Measurements from ENCODE around the gene RPL10.

Gene RPL10

GRCh38 chrX:154403858-154404257 is 5.7 kb downstream of the RPL10 start:
- TF ChIP-seq CTCF (IDR thresholded peaks at IDR 0.05; ENCODE audit: low read depth, low read length) (no peak), EZH2phosphoT487 (IDR thresholded peaks at IDR 0.05; ENCODE audit: low read depth) (no peak)
- H3K79me2 ChIP-seq (ENCODE audit: low read length) = peaks cover 12% of the 10 kb centered on the region
- H3K9ac ChIP-seq (ENCODE audit: low read length) = no peak overlapping the region
- H3K27ac ChIP-seq (ENCODE audit: low read length) = no peak overlapping the region
- H3K9me3 ChIP-seq (ENCODE audit: insufficient read depth, low read length) = no peaks in the 10 kb centered on the region
- H3K4me2 ChIP-seq (ENCODE audit: low read length) = no peak overlapping the region
- H3K36me3 ChIP-seq (replicated peaks; ENCODE audit: low read depth, low read length) = peaks cover 21% of the 10 kb centered on the region
- H3K4me1 ChIP-seq (ENCODE audit: low read length) = peaks cover 11% of the 10 kb centered on the region
- peaks cover 11% of the 10 kb centered on the region; the same call in 1 of the 2 replicates for H4K20me1 ChIP-seq (ENCODE audit: insufficient read depth, low read length)
- no peaks in the 10 kb centered on the region for H3K27me3 ChIP-seq (ENCODE audit: low read depth, low read length)
- H2AFZ ChIP-seq (ENCODE audit: low read depth, low read length) = no peak overlapping the region
- no peak overlapping the region for H3K4me3 ChIP-seq (ENCODE audit: low read length)

- Histone ChIP-seq H3K9ac (ENCODE audit: low read length) (no peak overlapping the region), H4K20me1 (ENCODE audit: insufficient read depth, low read length) (peaks cover 11% of the 10 kb centered on the region; the same call in 1 of the 2 replicates), H3K4me3 (ENCODE audit: low read length) (no peak overlapping the region), H3K4me2 (ENCODE audit: low read length) (no peak overlapping the region), H3K27me3 (ENCODE audit: low read depth, low read length) (no peaks in the 10 kb centered on the region), H3K79me2 (ENCODE audit: low read length) (peaks cover 4% of the 10 kb centered on the region), H2AFZ (ENCODE audit: low read depth, low read length) (no peak overlapping the region), H3K9me3 (ENCODE audit: insufficient read depth, low read length) (no peaks in the 10 kb centered on the region), H3K27ac (ENCODE audit: low read length) (no peak overlapping the region), H3K36me3 (replicated peaks; ENCODE audit: low read depth, low read length) (peaks cover 16% of the 10 kb centered on the region), H3K4me1 (ENCODE audit: low read length) (peaks cover 3% of the 10 kb centered on the region)
- TF ChIP-seq CTCF (IDR thresholded peaks at IDR 0.05; ENCODE audit: low read depth, low read length) = no peak
- TF ChIP-seq EZH2phosphoT487 (IDR thresholded peaks at IDR 0.05; ENCODE audit: low read depth) = no peak
These were observed 6.5 kb downstream of the RPL10 start for GRCh38 chrX:154404625-154405192.

GRCh38 chrX:154408659-154409221 is 10.6 kb downstream of the RPL10 start:
- Histone ChIP-seq H2AFZ (ENCODE audit: low read depth, low read length) (no peak overlapping the region), H3K4me1 (ENCODE audit: low read length) (peaks cover 9% of the 10 kb centered on the region), H3K9me3 (ENCODE audit: insufficient read depth, low read length) (no peaks in the 10 kb centered on the region), H3K4me2 (ENCODE audit: low read length) (no peak overlapping the region), H3K9ac (ENCODE audit: low read length) (no peak overlapping the region), H4K20me1 (ENCODE audit: insufficient read depth, low read length) (no peaks in the 10 kb centered on the region), H3K27ac (ENCODE audit: low read length) (no peak overlapping the region), H3K79me2 (ENCODE audit: low read length) (peaks cover 21% of the 10 kb centered on the region), H3K4me3 (ENCODE audit: low read length) (no peak overlapping the region), H3K27me3 (ENCODE audit: low read depth, low read length) (no peaks in the 10 kb centered on the region), H3K36me3 (replicated peaks; ENCODE audit: low read depth, low read length) (peaks cover 4% of the 10 kb centered on the region)
- TF ChIP-seq EZH2phosphoT487 (IDR thresholded peaks at IDR 0.05; ENCODE audit: low read depth) (no peak), CTCF (IDR thresholded peaks at IDR 0.05; ENCODE audit: low read depth, low read length) (no peak)

GRCh38 chrX:154409222-154409871 is 11.2 kb downstream of the RPL10 start, which contains the start of gene DNASE1L1:
DNASE1L1 (minus strand) TSS chrX:154409254; CDS start chrX:154405568, 3,686 bp downstream.
- TF ChIP-seq EZH2phosphoT487 (IDR thresholded peaks at IDR 0.05; ENCODE audit: low read depth) (no peak), CTCF (IDR thresholded peaks at IDR 0.05; ENCODE audit: low read depth, low read length) (no peak)
- Histone ChIP-seq H2AFZ (ENCODE audit: low read depth, low read length) (no peak within 1 kb of the TSS), H3K4me3 (ENCODE audit: low read length) (no peak within 1 kb of the TSS), H3K79me2 (ENCODE audit: low read length) (peaks cover 21% of the 10 kb centered on the region), H3K27ac (ENCODE audit: low read length) (no peak within 1 kb of the TSS), H3K9me3 (ENCODE audit: insufficient read depth, low read length) (no peaks in the 10 kb centered on the region), H3K27me3 (ENCODE audit: low read depth, low read length) (no peaks in the 10 kb centered on the region), H3K9ac (ENCODE audit: low read length) (no peak within 1 kb of the TSS), H3K4me1 (ENCODE audit: low read length) (peaks cover 9% of the 10 kb centered on the region), H3K4me2 (ENCODE audit: low read length) (no peak within 1 kb of the TSS), H3K36me3 (replicated peaks; ENCODE audit: low read depth, low read length) (peaks cover 6% of the 10 kb centered on the region), H4K20me1 (ENCODE audit: insufficient read depth, low read length) (no peaks in the 10 kb centered on the region)
